Endothelial cell of umbilical vein (primary cell): ENCODE results near the gene AGBL5. TPM values are rescaled to one million over a fixed set of nuclear protein-coding genes. Genes with fewer than 3 reads are reported as not detected.

Experiments used
- BruUV-seq: library from RNA; stranded (reverse); fragments of 400-500 nt; replicated peaks from 2 replicates; lab custom pipeline; 2021; lab: Mats Ljungman, UMichigan
- CTCF ChIA-PET: fragments of 300-600, 350-600 bp; sonication (Branson Sonifier 250); formaldehyde crosslinking; loops from one replicate; lab custom pipeline; 2021; ENCODE audit warnings: antibody characterized with exemption, inconsistent platforms; lab: Charles Lee
- POLR2A ChIA-PET: fragments of 300-600, 350-600 bp; sonication (Branson Sonifier 250); formaldehyde crosslinking; loops from one replicate; lab custom pipeline; 2021; ENCODE audit warnings: antibody characterized with exemption, inconsistent platforms; lab: Charles Lee
- DNase-seq: peaks from one replicate; pipeline ENCODE4 v3.0.0-alpha.2; 2011; ENCODE audit warnings: low read depth, low spot score
- FAIRE-seq: peaks from 2 replicates; lab custom pipeline; 2011; peaks lifted over from hg19 to GRCh38; lab: Jason Lieb, UNC
- H2AFZ ChIP-seq: 2 replicates; pipeline ENCODE4 v1.6.0; 2012; ENCODE audit warnings: low read depth, low read length, control low read depth, inconsistent platforms
- H3K27ac ChIP-seq: 2 replicates; pipeline ENCODE4 v1.5.1; 2011; ENCODE audit warnings: low read depth, mild to moderate bottlenecking, control low read depth, low read length, moderate library complexity; ENCODE audit not compliant: insufficient read depth
- H3K27me3 ChIP-seq, 2 experiments: 2 replicates each; pipeline versions ENCODE4 v1.6.0 to v1.6.1; 2011; ENCODE audit warnings: low read length in 2 of 2, mixed read lengths in 1 of 2; ENCODE audit not compliant: control insufficient read depth in 2 of 2, insufficient read depth in 2 of 2
- H3K36me3 ChIP-seq, 2 experiments: 2 replicates in 1 of 2; 3 replicates in 1 of 2; pipeline ENCODE4 v1.5.1; 2011; ENCODE audit warnings: low read length in 2 of 2, mild to moderate bottlenecking in 1 of 2, moderate library complexity in 1 of 2; ENCODE audit not compliant: control insufficient read depth in 2 of 2, insufficient read depth in 2 of 2; ENCODE audit errors: extremely low read depth in 1 of 2
- H3K4me1 ChIP-seq: 3 replicates; pipeline ENCODE4 v1.5.1; 2011; ENCODE audit warnings: mild to moderate bottlenecking, low read length; ENCODE audit not compliant: control insufficient read depth, insufficient read depth; ENCODE audit errors: extremely low read depth
- H3K4me2 ChIP-seq: 2 replicates; pipeline ENCODE4 v1.6.1; 2011; ENCODE audit warnings: low read length, control low read depth, mixed read lengths; ENCODE audit not compliant: insufficient read depth
- H3K4me3 ChIP-seq, 3 experiments: fragments of 200-600 bp in 1 of 3; sonication (generic), shearing (Covaris generic) in 1 of 3; replicated peaks in 1 of 3; 2 replicates each; pipeline ENCODE4 v1.5.1; 2011 to 2016; ENCODE audit warnings: control low read depth in 3 of 3, low read length in 3 of 3, mild to moderate bottlenecking in 2 of 3, inconsistent platforms in 1 of 3, low read depth in 1 of 3, moderate library complexity in 1 of 3; ENCODE audit not compliant: insufficient read depth in 1 of 3
- H3K79me2 ChIP-seq: 2 replicates; pipeline ENCODE4 v1.6.0; 2012; ENCODE audit warnings: low read length, inconsistent platforms; ENCODE audit not compliant: control insufficient read depth, insufficient read depth
- H3K9ac ChIP-seq: replicated peaks from 2 replicates; pipeline ENCODE3; 2011; ENCODE audit warnings: low read length, control low read depth; ENCODE audit not compliant: insufficient read depth; ENCODE audit errors: extremely low read depth
- H3K9me1 ChIP-seq: replicated peaks from 3 replicates; pipeline ENCODE4 v1.6.0; 2011; ENCODE audit warnings: mild to moderate bottlenecking, low read length; ENCODE audit not compliant: control insufficient read depth, insufficient read depth; ENCODE audit errors: extremely low read depth
- H3K9me3 ChIP-seq: replicated peaks from 2 replicates; pipeline ENCODE4 v1.5.1; 2012; ENCODE audit warnings: low read length, inconsistent platforms; ENCODE audit not compliant: control insufficient read depth, insufficient read depth
- H4K20me1 ChIP-seq: replicated peaks from 2 replicates; pipeline ENCODE3; 2011; ENCODE audit warnings: mild to moderate bottlenecking, low read length; ENCODE audit not compliant: control insufficient read depth, insufficient read depth; ENCODE audit errors: extremely low read depth
- EZH2 ChIP-seq: IDR thresholded peaks from 2 replicates; pipeline ENCODE4 v1.6.1; 2012; ENCODE audit warnings: borderline replicate concordance, low read depth, mild to moderate bottlenecking, moderate library complexity, low read length, inconsistent platforms; ENCODE audit not compliant: severe bottlenecking
- FOS ChIP-seq: IDR thresholded peaks from 2 replicates; pipeline ENCODE4 v1.6.1; 2011; ENCODE audit warnings: mild to moderate bottlenecking, low read length, moderate library complexity, borderline replicate concordance; ENCODE audit not compliant: insufficient read depth
- GATA2 ChIP-seq: IDR thresholded peaks from 2 replicates; pipeline ENCODE4 v1.7.0; 2011; ENCODE audit warnings: low read depth, mild to moderate bottlenecking, moderate library complexity, mixed read lengths, low read length; ENCODE audit not compliant: insufficient read length, insufficient read depth
- JUN ChIP-seq: IDR thresholded peaks from 2 replicates; pipeline ENCODE4 v1.6.1; 2011; ENCODE audit warnings: borderline replicate concordance, low read depth; ENCODE audit not compliant: insufficient read length, insufficient read depth
- MYC ChIP-seq: IDR thresholded peaks from one replicate; pipeline ENCODE4 v1.6.1; 2011; ENCODE audit warnings: mild to moderate bottlenecking, low read depth, low read length
- POLR2A ChIP-seq: IDR thresholded peaks from 2 replicates; pipeline ENCODE4 v1.6.1; 2012; ENCODE audit warnings: low read depth, mild to moderate bottlenecking, control low read depth, low read length
- POLR2AphosphoS5 ChIP-seq: IDR thresholded peaks from 2 replicates; pipeline ENCODE4 v1.6.1; 2012; ENCODE audit warnings: low read depth, mild to moderate bottlenecking, control low read depth, low read length, moderate library complexity; ENCODE audit not compliant: insufficient read depth
- dilution Hi-C: fragments of 300-500 bp; cut with MboI; formaldehyde crosslinking; loops from one replicate; pipeline ENCODE4 v1.15.0; 2019; ENCODE audit warnings: low sequenced_read_pairs; ENCODE audit not compliant: extremely low pct_ligation_motif_present
- intact Hi-C: fragments of 100-400 bp; cut with micrococcal nuclease; formaldehyde crosslinking; loops from one replicate; pipeline ENCODE4 v1.10.0; 2022
- polyA plus RNA-seq, 4 experiments: library from polyadenylated mRNA; depleted of rRNA in 3 of 4; stranded (reverse) in 3 of 4; unstranded in 1 of 4; fragments of >200 nt; gene quantifications; 2 replicates each; pipeline versions ENCODE4 v1.2.1 to v1.2.3, GENCODE V29; 2011 to 2012; ENCODE audit warnings: missing spikeins in 1 of 4
- total RNA-seq: library from RNA; stranded (reverse); gene quantifications from 2 replicates; pipeline ENCODE4 v1.2.3, GENCODE V29; 2021
- TF ChIP-seq, protein P1 (sequence below): IDR thresholded peaks from 2 replicates; pipeline ENCODE4 v1.6.1; 2011; ENCODE audit not compliant: insufficient read depth, insufficient read length
- TF ChIP-seq, protein P2 (sequence below), 2 donors: IDR thresholded peaks; 1 replicate in 1 of 2; 2 replicates in 1 of 2; pipeline ENCODE4 v1.5.1; 2011; ENCODE audit warnings: low read length in 2 of 2, mild to moderate bottlenecking in 2 of 2, moderate library complexity in 2 of 2, control low read depth in 1 of 2, inconsistent platforms in 1 of 2, low read depth in 1 of 2; ENCODE audit not compliant: insufficient read depth in 1 of 2; ENCODE audit errors: extremely low read depth in 1 of 2

AGBL5 gene
- total and polyA plus RNA-seq, 2 donors (not counting 3 experiments of a cell fraction or from before 2014, with no cell fraction given): 28.2 to 41.9 TPM

DNA sequence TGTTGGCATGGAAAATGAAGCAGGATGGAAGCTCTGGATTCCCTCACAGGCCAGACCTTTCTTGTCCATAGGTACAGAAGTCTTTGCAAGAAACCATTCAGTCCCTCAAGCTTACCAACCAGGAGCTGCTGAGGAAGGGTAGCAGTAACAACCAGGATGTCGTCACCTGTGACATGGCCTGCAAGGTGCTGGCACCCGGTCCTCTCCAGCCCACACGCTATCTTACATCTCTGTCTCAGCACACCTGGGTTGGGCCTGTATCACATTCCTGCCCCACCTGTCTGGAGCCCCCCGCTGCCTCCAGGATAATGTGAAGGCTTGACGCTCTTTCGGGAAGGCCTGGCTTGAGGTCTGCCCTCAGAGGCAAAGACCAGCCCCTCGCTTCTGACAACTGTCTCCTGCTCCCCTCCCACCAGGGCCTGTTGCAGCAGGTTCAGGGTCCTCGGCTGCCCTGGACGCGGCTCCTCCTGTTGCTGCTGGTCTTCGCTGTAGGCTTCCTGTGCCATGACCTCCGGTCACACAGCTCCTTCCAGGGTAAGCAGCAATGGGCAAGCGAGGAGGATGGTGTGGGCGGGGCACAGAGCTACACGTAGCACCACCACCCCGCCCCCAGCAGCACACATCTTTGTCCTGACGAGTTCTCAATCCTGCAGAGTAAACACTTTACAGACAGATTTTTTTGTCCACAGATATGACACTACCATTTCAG lies 12.7 kb upstream of the AGBL5 start:
- DNase-seq (no peak), FAIRE-seq (no peak)
- TF ChIP-seq JUN: no peak
- TF ChIP-seq, protein P1, sequence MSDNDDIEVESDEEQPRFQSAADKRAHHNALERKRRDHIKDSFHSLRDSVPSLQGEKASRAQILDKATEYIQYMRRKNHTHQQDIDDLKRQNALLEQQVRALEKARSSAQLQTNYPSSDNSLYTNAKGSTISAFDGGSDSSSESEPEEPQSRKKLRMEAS: no peak
- TF ChIP-seq POLR2AphosphoS5: no peak
- no peak for TF ChIP-seq MYC
- TF ChIP-seq POLR2A: no peak
- no peak for TF ChIP-seq FOS
- TF ChIP-seq, protein P2, sequence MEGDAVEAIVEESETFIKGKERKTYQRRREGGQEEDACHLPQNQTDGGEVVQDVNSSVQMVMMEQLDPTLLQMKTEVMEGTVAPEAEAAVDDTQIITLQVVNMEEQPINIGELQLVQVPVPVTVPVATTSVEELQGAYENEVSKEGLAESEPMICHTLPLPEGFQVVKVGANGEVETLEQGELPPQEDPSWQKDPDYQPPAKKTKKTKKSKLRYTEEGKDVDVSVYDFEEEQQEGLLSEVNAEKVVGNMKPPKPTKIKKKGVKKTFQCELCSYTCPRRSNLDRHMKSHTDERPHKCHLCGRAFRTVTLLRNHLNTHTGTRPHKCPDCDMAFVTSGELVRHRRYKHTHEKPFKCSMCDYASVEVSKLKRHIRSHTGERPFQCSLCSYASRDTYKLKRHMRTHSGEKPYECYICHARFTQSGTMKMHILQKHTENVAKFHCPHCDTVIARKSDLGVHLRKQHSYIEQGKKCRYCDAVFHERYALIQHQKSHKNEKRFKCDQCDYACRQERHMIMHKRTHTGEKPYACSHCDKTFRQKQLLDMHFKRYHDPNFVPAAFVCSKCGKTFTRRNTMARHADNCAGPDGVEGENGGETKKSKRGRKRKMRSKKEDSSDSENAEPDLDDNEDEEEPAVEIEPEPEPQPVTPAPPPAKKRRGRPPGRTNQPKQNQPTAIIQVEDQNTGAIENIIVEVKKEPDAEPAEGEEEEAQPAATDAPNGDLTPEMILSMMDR (IDR thresholded peaks at IDR 0.05; ENCODE audit: extremely low read depth in 1 of 2, insufficient read depth in 1 of 2, low read depth in 1 of 2, low read length in 2 of 2): no peak
- TF ChIP-seq GATA2: no peak
- no peak for TF ChIP-seq EZH2
- no peaks in the 10 kb centered on the region for H3K9me3 ChIP-seq
- peaks cover 32 to 69% of the 10 kb centered on the region in 2 experiments for H3K36me3 ChIP-seq
- no TSS peak for BruUV-seq
- POLR2A ChIA-PET: no interaction called here
- H4K20me1 ChIP-seq: no peaks in the 10 kb centered on the region
- peaks cover 7% of the 10 kb centered on the region for H3K4me1 ChIP-seq
- CTCF ChIA-PET: interaction anchor here (0.5 to 7.0 kb wide), 4 partner anchors 12 to 78 kb away, joined by 3 to 30 read pairs (median 4); no protein-coding TSS in a partner anchor
- H2AFZ ChIP-seq: no peak overlapping the region
- intact Hi-C loops (no loop called here), dilution Hi-C loops (no loop called here)
- no peak overlapping the region for H3K4me2 ChIP-seq
- no peaks in the 10 kb centered on the region for H3K27me3 ChIP-seq
- no peak overlapping the region for H3K9ac ChIP-seq
- H3K79me2 ChIP-seq: peaks cover 14% of the 10 kb centered on the region
- no peak overlapping the region for H3K27ac ChIP-seq
- H3K4me3 ChIP-seq: no peak overlapping the region
- H3K9me1 ChIP-seq: no peaks in the 10 kb centered on the region
